ENCODE results near the gene CD300E.
A peak's percentile ranks its signal among the peaks of the same experiment; 100 is the strongest.
"Not testable (repeated sequence)": the region's sequence is repeated elsewhere in the genome, so short reads cannot be mapped to it uniquely, and the experiment has no call there.

Gene CD300E

DNA sequence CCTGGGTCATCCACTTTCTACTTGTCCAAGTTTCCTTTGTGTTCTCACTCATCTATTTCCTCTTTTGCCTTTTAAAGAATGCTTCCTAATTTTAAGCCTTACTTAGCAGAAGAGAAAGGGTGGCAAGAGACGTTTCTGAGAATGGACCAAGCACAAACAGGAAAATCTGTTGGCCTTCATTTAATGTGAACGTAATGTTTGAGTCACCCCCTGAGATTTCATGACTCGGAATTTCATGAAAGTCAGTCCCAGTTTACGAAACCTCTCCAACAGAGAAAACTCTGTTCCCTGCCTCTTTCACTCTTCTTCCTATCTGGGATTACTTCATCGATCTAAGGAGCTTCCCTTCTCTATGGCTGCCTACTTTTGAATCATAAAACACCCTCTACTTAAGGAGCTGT is at the start of gene CD300E:
Gene CD300E, minus strand, starts transcription at position 46 of the 401 bp plus-strand sequence. CDS start 117 bp downstream, outside the sequence.
- DNase-seq (ENCODE audit: low read depth in 2 of 2), result no peak

- DNase-seq (ENCODE audit: low read depth in 2 of 2), result peak; percentile 29 to 56
Measured at GRCh38 chr17:74671031-74671771, 47.7 kb upstream of the CD300E start.

- no peak for DNase-seq (ENCODE audit: low read depth in 2 of 2)
Measured at GRCh38 chr17:74670329-74670728, 46.8 kb upstream of the CD300E start.

DNA sequence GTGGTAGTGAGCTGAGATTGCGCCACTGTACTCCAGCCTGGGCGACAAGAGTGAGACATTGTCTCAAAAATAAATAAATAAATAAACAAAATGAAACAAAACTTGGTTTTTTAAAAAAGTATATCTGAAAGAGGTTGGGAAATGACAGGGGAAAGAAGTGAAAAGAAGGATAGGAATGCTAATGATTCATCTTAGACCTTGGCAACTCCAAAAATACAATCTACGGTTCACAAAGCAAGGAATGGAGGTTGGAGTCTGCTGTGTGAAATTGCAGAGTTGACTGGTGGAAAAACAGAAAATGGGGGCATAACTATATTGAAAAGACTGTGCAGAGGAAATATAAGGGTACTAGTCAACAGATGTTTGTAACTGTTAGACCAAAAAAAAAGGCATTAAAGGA is 40.0 kb upstream of the CD300E start:
- no peak for DNase-seq (ENCODE audit: low read depth in 2 of 2)

GRCh38 chr17:74659889-74660288 is 36.4 kb upstream of the CD300E start:
- no peak for DNase-seq (ENCODE audit: low read depth in 2 of 2)

DNA sequence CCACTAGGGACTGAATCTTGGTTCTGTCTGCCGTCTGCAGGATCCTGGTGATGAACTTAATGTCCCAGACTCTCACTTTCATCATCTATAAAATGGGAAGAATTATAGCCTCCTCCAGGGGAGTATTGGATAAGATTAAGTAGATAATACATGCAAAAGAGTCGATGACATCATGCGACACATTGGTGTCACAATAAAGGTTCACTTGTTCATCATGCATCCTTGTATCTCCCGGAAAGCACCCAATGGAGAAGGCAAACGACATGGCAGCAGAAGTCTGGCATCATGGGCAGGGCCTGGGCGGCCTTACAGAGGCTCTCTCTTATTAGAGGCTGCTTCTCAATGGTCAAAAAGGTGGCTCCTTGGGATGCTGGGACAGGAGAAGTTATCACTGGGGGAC is 35.1 kb upstream of the CD300E start:
- DNase-seq (ENCODE audit: low read depth in 2 of 2), result no peak

- no peak for DNase-seq (ENCODE audit: low read depth in 2 of 2)
Measured at GRCh38 chr17:74654742-74655141, 31.2 kb upstream of the CD300E start.

DNA sequence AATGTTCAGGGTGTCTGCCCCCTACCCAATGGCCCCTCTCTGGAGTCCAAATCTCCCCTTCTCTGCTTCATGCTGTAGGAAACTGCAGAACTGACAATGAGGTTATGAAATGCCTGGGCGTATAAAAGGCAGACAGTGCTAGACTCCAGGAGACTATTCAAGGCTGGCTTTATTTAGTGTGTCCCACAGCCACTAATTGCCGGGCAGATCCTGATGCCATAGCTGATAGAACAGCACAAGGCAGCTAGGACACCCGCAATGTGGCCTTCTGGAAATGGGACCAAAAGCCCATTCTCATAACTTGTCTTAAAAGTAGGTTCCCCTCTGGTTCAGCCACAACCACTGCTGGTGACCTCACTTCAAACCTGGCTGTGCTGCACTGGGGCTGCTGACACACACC is 28.5 kb upstream of the CD300E start:
- DNase-seq (ENCODE audit: low read depth in 2 of 2), result no peak

- no peak for DNase-seq (ENCODE audit: low read depth in 2 of 2)
Measured at GRCh38 chr17:74649909-74650308, 26.4 kb upstream of the CD300E start.

GRCh38 chr17:74647871-74648672 is 24.5 kb upstream of the CD300E start:
- no peak for DNase-seq (ENCODE audit: low read depth in 2 of 2)

GRCh38 chr17:74646231-74646630 is 22.7 kb upstream of the CD300E start:
- no peak for DNase-seq (ENCODE audit: low read depth in 2 of 2)

DNA sequence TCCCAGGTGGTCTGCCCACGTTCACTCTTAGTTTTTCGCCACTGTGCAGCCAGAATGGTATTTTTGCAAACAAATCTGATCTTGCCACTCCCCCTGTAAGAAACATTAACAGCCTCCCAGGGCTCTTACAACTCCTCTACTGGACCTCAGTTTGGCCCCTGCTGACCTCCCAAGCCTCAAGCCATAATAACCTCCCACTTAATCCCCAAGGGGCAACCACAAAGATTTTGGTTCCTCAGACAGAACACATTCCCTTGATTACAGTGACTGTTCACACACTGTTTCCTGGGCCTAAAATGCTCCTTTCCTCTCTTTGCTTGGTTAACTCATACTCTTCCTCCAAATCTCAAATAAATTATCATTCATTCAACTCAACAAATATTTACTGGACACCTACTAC is 21.5 kb upstream of the CD300E start:
- DNase-seq (ENCODE audit: low read depth in 2 of 2), result no peak

DNA sequence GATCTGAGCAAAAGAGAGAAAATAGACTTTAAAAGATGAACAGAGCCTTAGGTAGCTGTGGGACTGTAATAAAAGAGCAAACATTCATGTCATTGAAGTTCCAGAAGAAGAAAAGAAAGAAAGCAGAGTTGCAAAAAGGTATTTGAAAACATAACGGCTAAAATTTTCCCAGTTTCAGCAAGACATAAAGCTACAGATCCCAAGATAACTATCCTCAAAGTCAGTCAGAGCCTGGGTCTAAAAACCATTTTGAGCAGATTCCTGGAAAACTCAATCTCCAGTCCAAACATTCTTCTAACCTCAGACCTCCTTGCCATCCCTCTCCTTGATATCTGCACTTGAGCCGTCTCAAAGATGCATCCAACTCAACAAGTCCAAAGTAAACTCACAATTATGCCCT is 20.9 kb upstream of the CD300E start:
- DNase-seq (ENCODE audit: low read depth in 2 of 2), result no peak

DNA sequence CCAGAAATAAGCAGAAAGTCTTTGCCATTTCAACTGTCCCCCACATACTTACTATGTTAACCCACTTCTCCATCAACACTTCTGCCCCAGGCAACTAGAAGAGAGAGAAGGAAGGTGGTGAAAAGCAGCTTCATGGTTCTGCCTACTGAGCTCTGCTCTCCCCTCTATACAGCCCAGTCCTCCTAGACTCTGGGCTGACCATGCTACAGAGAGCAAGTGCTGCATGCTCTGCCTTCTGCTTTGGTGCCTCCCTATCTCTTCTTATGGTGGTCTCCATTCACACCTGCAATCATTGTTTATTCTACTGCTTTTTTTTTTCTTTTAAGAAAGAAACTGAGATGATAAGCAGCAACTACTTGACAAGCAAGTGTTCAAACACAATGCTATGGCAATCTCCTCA is 20.3 kb upstream of the CD300E start:
- DNase-seq (ENCODE audit: low read depth in 2 of 2), result no peak

DNA sequence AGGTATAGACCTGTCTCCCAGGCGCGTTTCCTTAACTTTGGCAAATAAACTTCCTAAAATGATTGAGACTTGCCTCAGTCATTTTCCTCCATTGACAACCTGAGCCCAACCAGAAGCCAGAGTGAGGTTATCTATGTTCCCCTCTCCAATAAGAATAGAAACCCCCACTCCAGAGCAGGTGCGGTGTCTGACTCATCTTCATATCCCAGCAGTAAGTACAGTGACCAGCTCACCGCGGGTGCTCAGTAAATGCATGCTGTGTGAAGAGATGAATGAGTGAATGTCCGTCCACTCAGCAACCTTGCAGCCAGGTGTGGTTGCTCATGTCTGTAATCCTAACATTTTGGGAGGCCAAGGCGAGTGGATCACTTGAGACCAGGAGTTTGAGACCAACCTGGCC is 19.5 kb upstream of the CD300E start:
- no peak for DNase-seq (ENCODE audit: low read depth in 2 of 2)

DNA sequence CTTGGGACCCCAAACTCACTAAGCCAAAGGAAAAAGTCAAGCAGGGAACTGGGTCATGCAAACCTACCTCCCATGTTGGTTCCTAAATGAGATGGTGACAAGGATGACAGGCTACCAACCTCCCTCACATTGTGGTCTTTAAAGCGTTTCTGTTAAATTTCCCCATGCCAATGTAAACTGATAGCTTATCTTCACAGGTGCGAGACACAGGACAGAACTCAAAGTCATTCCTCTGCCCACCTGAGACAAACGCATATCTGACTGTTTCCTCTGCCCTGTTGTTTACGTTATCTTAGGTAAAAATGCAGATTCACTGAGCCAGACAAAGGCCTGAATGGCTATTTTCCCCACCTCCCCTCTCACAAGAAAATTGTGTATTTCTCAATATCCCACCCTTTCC is 19.0 kb upstream of the CD300E start:
- no peak for DNase-seq (ENCODE audit: low read depth in 2 of 2)

DNA sequence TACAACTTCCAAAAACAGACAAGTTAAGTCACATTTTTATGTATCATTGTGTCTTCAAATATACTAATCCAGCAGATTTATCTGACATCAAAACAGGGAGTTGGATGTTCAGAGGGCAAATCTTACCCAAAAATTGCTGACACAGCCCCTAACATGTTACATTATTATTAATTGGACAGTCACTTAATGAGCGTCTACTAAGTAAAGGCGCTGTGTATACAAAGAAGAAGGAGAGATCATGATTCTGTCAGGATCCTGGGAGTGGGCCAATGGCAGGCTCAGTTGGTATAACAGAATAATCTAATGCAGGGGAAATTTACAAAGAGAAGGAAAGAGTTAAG is 18.4 kb upstream of the CD300E start:
- DNase-seq (ENCODE audit: low read depth in 2 of 2), result no peak

GRCh38 chr17:74641224-74641957 is 17.9 kb upstream of the CD300E start:
- DNase-seq (ENCODE audit: low read depth in 2 of 2), result no peak

DNA sequence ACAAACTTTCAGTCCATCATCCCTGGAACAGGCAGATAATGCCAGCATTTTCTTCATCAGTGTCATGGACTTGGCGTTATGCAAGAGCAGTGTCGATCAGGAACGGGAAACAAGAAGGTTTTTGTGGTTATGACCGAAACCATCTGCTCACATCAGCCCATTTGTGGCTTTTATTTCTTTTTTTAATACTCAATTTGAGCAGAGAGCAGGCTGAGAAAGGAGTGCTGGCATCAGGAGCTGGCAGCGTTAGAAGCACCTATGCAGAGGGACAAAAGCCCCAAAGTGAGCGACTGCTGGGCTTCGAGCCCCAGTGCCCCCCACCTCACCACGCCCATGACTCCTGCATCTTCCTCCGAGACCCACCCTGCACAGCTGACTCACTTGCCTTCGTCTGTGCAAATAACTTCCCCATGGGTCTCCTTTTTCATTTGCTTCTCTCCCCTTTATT is 16.2 kb upstream of the CD300E start:
- DNase-seq (ENCODE audit: low read depth in 2 of 2), result peak in 1 of 2 donors; percentile 6

DNA sequence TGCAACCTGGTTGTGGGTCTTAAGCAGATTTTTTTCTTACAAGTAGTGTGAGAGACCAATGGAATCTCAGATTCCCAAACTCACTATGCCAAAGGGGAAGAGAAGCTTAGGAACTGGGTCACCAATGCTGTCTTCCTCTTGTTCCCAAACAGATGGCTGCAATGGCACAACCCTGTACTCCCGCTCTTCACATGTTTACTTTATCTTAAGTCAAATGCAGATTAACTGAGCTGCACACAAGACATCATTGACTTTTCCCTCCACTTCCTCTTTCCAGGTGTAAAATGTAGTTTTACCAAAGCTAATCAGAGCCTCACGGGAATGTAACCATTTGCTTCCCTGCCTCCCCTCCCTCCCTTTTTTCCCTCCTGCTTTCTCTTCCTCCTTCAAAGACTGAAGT is 14.4 kb upstream of the CD300E start:
- DNase-seq (ENCODE audit: low read depth in 2 of 2), result no peak

DNA sequence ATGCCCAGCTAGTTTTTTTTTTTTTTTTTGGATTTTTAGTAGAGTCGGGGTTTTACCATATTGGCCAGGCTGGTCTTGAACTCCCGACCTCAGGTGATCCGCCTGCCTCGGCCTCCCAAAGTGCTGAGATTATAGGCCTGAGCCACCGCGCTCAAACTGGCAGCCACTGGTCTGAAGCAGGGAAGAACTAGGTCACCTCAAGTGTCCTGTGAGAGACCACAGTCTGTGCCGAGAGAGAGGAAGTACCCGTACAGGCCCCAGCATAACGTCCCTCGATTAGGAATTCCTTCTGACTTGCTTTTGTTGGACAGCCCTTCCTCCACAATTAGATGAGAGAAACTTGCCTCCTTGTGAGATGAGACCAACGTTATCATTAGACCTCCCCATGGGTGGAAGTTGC is 13.7 kb upstream of the CD300E start:
- DNase-seq (ENCODE audit: low read depth in 2 of 2), result no peak

DNA sequence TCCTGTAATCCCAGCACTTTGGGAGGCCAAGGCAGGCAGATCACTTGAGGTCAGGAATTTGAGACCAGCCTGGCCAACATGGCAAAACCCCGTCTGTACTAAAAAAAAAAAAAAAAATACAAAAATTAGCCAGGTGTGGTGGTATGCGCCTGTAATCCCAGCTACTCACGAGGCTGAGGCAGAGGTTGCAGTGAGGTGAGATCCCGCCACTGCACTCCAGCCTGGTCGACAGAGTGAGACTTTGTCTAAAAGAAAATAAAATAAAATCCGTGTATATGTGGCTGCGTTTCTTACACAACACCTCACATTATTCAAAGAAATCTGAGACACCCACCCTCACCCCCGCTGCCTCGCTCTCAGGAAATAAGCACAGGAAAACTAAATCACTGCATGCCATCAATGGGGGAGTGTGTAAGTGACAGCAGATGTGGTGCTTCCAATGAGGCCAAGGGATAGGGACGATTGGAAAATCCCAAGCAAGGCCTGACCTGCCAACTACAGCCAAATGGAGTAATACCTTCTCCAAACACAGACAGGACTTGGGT is 13.1 kb upstream of the CD300E start:
- not testable (repeated sequence) for DNase-seq (ENCODE audit: low read depth in 2 of 2)

Data from stimulated activated CD8-positive, alpha-beta memory T cell treated with anti-CD3 and anti-CD28 coated beads, Interleukin-7, amount 100 ng/mL, for 4 hours (primary cell).